ENCODE data around the gene PTPN12.

DNA sequence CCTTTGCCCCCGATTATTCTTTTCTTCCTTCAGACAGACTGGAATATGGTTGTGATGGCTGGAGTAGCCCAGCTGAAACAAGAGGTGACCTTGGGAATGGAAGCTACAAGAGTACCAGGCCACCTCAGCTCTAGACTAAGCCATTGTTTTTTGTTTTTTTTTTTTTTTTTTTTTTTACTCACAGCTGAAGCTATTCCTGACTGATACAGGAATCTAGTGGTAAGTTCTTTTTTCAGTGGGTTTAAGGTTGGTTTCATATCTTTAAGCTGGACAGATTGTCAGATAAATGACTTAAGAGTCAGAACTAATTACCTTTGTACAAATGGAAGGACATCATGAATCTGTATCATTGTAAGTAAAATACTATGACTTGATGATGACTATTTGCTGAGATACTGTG is 30.2 kb upstream of the PTPN12 start:
- TF ChIP-seq, protein P1, sequence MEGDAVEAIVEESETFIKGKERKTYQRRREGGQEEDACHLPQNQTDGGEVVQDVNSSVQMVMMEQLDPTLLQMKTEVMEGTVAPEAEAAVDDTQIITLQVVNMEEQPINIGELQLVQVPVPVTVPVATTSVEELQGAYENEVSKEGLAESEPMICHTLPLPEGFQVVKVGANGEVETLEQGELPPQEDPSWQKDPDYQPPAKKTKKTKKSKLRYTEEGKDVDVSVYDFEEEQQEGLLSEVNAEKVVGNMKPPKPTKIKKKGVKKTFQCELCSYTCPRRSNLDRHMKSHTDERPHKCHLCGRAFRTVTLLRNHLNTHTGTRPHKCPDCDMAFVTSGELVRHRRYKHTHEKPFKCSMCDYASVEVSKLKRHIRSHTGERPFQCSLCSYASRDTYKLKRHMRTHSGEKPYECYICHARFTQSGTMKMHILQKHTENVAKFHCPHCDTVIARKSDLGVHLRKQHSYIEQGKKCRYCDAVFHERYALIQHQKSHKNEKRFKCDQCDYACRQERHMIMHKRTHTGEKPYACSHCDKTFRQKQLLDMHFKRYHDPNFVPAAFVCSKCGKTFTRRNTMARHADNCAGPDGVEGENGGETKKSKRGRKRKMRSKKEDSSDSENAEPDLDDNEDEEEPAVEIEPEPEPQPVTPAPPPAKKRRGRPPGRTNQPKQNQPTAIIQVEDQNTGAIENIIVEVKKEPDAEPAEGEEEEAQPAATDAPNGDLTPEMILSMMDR (conservative IDR thresholded peaks at IDR 0.05 in 1 of 2, IDR thresholded peaks at IDR 0.05 in 1 of 2; ENCODE audit: low read depth in 1 of 2, low read length in 2 of 2): no peak
- TF ChIP-seq EZH2 (IDR thresholded peaks at IDR 0.05; ENCODE audit: low read length, missing control alignments): no peak
